ENCODE results near the gene ZCWPW1. TPM values are rescaled to one million over a fixed set of nuclear protein-coding genes. Genes with fewer than 3 reads are reported as not detected.

The ZCWPW1 gene
- total RNA-seq, 2 experiments from 2014 or later, result 3.9 to 4.0 TPM

DNA sequence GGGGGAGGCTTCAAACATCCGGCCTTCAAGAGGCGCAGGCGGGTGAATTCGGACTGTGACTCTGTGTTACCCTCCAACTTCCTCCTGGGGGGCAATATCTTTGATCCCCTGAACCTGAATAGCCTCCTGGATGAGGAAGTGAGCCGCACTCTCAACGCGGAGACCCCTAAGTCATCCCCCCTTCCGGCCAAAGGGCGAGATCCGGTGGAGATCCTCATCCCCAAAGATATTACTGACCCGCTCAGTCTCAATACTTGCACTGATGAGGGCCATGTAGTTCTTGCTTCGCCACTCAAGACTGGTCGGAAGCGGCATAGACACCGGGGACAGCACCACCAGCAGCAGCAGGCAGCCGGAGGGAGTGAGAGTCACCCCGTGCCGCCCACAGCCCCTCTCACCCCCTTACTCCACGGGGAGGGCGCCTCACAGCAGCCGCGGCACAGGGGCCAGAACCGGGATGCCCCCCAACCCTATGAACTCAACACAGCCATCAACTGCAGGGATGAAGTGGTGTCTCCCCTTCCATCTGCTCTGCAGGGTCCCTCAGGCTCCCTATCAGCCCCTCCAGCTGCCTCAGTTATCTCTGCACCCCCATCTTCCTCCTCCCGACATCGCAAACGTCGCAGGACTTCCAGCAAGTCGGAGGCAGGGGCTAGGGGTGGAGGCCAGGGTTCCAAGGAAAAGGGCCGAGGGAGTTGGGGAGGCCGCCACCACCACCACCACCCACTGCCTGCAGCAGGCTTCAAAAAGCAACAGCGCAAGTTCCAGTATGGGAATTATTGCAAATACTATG, 2.2 kb upstream of the ZCWPW1 start:
- peak; percentile 72 for DNase-seq
- H3K36me3 Mint-ChIP-seq, result peaks cover 57% of the 10 kb centered on the region
- CTCF ChIA-PET, result interaction anchor here (1.4 kb wide), 2 partner anchors 49 to 275 kb away, joined by 3 to 5 read pairs; partner anchors contain the start of gene POP7
- peaks cover 55% of the 10 kb centered on the region for H3K4me1 Mint-ChIP-seq (ENCODE audit: low read depth)
- intact Hi-C loops (cut with micrococcal nuclease), result no loop called here
- POLR2A ChIA-PET, result interaction anchor here (2.0 to 3.0 kb wide), 2 partner anchors 14 to 209 kb away, joined by 11 to 15 read pairs; no protein-coding TSS in a partner anchor
- peak overlapping the region; percentile 96 for H3K27ac Mint-ChIP-seq
- peaks cover 4% of the 10 kb centered on the region for H3K9me3 Mint-ChIP-seq
- H3K27me3 Mint-ChIP-seq, result peaks cover 8% of the 10 kb centered on the region
- H3K4me3 Mint-ChIP-seq, result peak overlapping the region; percentile 87

DNA sequence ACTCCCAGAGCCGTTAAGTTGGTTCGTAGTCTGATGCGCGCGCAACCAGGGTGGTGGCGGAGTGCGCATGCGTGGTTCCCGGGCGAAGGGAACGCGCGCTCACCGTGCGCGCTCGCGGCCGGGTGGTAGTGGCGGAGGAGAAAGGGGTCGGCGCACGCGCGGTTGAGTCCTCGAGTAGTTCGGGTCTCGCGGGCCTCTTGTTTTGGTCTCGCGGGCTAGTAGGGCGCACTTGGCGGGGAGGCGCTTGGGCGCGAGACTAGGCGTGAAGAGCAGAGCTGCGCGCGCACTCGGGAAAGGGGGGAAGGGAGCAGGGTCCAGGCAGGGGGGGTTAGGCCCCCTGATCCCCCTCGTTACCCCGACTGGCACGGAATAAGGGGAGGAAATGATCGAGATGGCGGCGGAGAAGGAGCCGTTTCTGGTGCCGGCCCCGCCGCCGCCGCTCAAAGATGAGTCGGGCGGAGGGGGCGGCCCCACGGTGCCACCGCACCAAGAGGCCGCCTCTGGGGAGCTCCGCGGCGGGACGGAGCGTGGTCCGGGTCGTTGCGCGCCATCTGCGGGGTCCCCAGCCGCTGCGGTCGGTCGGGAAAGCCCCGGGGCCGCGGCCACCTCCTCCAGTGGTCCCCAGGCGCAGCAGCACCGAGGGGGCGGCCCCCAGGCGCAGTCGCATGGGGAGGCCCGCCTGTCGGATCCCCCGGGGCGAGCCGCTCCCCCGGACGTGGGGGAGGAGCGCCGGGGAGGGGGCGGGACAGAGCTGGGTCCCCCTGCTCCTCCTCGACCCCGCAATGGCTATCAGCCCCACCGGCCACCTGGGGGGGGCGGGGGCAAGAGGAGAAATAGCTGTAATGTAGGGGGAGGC, 1.4 kb upstream of the ZCWPW1 start, which contains the start of gene MEPCE:
Gene MEPCE (plus strand): TSS at position 195 of the 856 bp plus-strand sequence. CDS start 188 bp downstream, at position 383.
- H3K9me3 Mint-ChIP-seq, result peaks cover 4% of the 10 kb centered on the region
- H3K4me3 Mint-ChIP-seq, result peak within 1 kb of the TSS; percentile 98
- intact Hi-C loops (cut with micrococcal nuclease), result loop anchor here (1.0 to 5.0 kb wide), 9 partner anchors 115 to 1021 kb away; partner anchors contain the start of genes BUD31, FBXO24, LRCH4 and MBLAC1
- peak within 1 kb of the TSS; percentile 100 for H3K27ac Mint-ChIP-seq
- H3K4me1 Mint-ChIP-seq (ENCODE audit: low read depth), result peaks cover 53% of the 10 kb centered on the region
- DNase-seq, result peak; percentile 96
- ChIA-PET POLR2A (interaction anchor here (0.6 to 3.0 kb wide), 18 partner anchors 15 to 445 kb away, joined by 3 to 15 read pairs (median 5); partner anchors contain the start of genes AP4M1, FBXO24, GNB2 and MCM7), CTCF (interaction anchor here (0.8 to 1.4 kb wide), 4 partner anchors 21 to 276 kb away, joined by 3 to 5 read pairs (median 4); partner anchors contain the start of gene POP7)
- H3K36me3 Mint-ChIP-seq, result peaks cover 51% of the 10 kb centered on the region
- H3K27me3 Mint-ChIP-seq, result peaks cover 8% of the 10 kb centered on the region

DNA sequence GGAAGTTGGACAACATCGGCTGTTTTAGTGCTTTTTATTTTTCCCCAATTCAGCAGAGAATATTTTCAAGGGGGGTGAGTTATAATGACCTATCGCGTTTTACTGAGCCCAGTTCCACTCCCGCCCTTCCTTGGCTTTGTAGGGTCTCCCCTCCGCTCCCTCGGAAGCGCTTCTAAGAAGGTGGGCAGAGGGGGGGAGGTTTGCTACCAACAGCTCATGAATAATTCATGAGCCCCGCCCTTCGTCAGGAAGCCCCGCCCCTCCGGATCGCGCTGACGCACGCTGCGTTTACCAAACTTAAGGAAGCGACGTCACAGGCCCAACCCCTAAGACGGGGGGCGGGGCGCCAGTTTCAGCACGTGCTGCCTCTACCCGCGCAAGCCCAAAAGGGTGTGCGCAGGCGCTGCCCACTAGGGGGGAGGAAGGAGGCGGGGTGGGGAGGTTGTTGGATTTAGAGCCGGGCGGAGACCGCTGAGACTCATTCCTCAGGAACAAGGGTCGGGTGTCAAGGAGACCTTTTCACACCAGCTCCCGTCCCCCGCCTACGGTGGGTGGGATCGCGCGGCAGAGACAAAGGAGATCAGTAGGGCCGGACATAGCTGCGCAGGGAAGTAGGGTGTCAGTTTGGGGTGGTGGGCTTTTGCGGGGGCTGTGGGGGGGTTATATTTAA, 599 bp upstream of the ZCWPW1 start:
- peaks cover 46% of the 10 kb centered on the region for H3K4me1 Mint-ChIP-seq (ENCODE audit: low read depth)
- H3K27me3 Mint-ChIP-seq, result peaks cover 8% of the 10 kb centered on the region
- peaks cover 44% of the 10 kb centered on the region for H3K36me3 Mint-ChIP-seq
- H3K27ac Mint-ChIP-seq, result peak overlapping the region; percentile 100
- H3K9me3 Mint-ChIP-seq, result peaks cover 4% of the 10 kb centered on the region
- intact Hi-C loops (cut with micrococcal nuclease), result loop anchor here (1.0 to 5.0 kb wide), 12 partner anchors 7 to 1020 kb away; partner anchors contain the start of genes BUD31, FBXO24, LAMTOR4 and LRCH4
- DNase-seq, result peak; percentile 100
- peak overlapping the region; percentile 98 for H3K4me3 Mint-ChIP-seq
- ChIA-PET CTCF (interaction anchor here (0.8 to 1.4 kb wide), 4 partner anchors 21 to 263 kb away, joined by 3 to 4 read pairs (median 4); no protein-coding TSS in a partner anchor), POLR2A (interaction anchor here (0.6 to 3.0 kb wide), 25 partner anchors 14 to 446 kb away, joined by 3 to 15 read pairs (median 4); partner anchors contain the start of genes AGFG2, AP4M1, FBXO24 and GNB2)

DNA sequence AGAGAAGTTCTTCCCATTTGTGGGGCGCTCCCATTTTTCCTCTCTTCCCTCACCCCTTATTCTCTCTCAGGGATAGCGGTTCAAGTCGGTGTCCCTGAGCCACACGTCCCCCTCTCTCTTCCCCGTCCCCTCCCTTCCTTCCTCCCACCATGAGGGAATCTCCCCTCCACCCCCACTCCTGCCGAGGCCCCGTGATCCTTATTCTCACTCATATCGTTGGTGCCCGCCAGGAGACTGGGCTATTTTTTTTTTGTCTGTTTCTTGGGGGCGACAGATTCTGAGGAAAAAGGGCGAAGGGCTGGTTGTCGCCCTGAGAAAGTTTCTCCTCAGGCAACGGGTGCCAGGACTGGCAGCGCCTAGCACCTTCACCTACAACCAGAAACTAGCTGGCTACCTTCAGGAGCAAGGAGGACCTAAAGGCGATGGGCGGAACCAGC, 723 bp downstream of the ZCWPW1 start:
- Mint-ChIP-seq H3K27ac (peak overlapping the region; percentile 100), H3K27me3 (peaks cover 8% of the 10 kb centered on the region), H3K4me1 (ENCODE audit: low read depth) (peaks cover 33% of the 10 kb centered on the region), H3K4me3 (peak overlapping the region; percentile 98), H3K36me3 (peaks cover 30% of the 10 kb centered on the region), H3K9me3 (peaks cover 4% of the 10 kb centered on the region)
- DNase-seq, result no peak
- intact Hi-C loops (cut with micrococcal nuclease), result loop anchor here (1.0 to 5.0 kb wide), 5 partner anchors 9 to 1019 kb away; partner anchors contain the start of genes BUD31, LAMTOR4, MBLAC1 and PDAP1
- POLR2A ChIA-PET, result interaction anchor here (0.6 to 3.0 kb wide), 12 partner anchors 9 to 327 kb away, joined by 3 to 15 read pairs (median 4); partner anchors contain the start of genes AP4M1, MCM7, POP7 and PPP1R35
- CTCF ChIA-PET, result interaction anchor here (0.6 to 0.9 kb wide), 2 partner anchors 9 to 23 kb away, joined by 3 read pairs; partner anchors contain the start of gene PPP1R35

DNA sequence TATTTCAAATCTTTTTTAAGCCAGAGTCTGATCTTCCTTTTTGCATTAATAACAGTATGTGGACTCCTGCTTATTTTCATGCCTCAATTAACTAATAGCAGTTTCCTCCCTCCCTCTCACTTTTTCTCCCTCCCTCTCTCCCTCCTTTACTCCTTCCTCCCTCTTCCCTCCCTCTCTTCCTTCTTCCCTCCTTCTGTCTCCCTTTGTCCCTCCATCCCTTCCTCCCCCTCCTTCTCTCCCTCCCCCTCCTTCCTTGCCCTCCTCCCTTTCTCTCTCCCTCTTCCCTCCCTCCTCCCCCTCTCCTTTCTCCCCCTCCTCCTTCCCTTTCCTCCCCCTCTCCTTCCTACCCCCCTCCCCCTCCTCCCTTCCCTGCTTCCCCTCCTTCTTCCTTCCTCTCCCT, 2.0 kb downstream of the ZCWPW1 start:
- intact Hi-C loops (cut with micrococcal nuclease), result loop anchor here (5.0 kb wide), 1 partner anchor 299 kb away; the partner anchor contains the start of gene MBLAC1
- CTCF ChIA-PET, result no interaction called here

DNA sequence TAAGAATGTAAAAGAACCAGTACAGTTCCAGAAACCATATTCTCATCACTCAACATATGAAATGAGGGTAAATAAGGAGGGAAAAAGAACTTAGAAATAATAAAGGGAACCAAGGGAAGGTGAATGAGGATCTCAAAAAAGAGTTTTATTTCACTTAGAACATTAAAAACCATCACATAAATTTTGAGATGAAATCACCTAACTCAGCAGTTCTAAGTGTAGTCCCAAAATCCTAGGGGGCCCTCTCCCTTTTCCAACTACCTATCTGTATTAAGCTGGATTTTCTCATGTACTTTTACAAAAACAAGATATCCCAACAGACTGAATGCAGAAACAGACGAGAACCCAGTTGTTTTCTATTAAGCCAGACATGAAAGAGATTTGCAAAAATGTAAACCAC, 3.2 kb downstream of the ZCWPW1 start:
- peaks cover 4% of the 10 kb centered on the region for H3K9me3 Mint-ChIP-seq
- ChIA-PET POLR2A (no interaction called here), CTCF (no interaction called here)
- DNase-seq, result no peak
- peaks cover 10% of the 10 kb centered on the region for H3K4me1 Mint-ChIP-seq (ENCODE audit: low read depth)
- H3K27me3 Mint-ChIP-seq, result peaks cover 8% of the 10 kb centered on the region
- intact Hi-C loops (cut with micrococcal nuclease), result loop anchor here (5.0 kb wide), 1 partner anchor 298 kb away; the partner anchor contains the start of gene MBLAC1
- no peak overlapping the region for H3K27ac Mint-ChIP-seq
- H3K36me3 Mint-ChIP-seq, result peaks cover 12% of the 10 kb centered on the region
- no peak overlapping the region for H3K4me3 Mint-ChIP-seq

More for the DNA sequence above, 2.0 kb downstream of the ZCWPW1 start:
- Mint-ChIP-seq H3K27ac (no peak overlapping the region), H3K4me3 (no peak overlapping the region), H3K4me1 (ENCODE audit: low read depth) (peaks cover 20% of the 10 kb centered on the region), H3K27me3 (peaks cover 8% of the 10 kb centered on the region), H3K36me3 (peaks cover 20% of the 10 kb centered on the region), H3K9me3 (peaks cover 4% of the 10 kb centered on the region)
- POLR2A ChIA-PET, result no interaction called here
- DNase-seq, result no peak

DNA sequence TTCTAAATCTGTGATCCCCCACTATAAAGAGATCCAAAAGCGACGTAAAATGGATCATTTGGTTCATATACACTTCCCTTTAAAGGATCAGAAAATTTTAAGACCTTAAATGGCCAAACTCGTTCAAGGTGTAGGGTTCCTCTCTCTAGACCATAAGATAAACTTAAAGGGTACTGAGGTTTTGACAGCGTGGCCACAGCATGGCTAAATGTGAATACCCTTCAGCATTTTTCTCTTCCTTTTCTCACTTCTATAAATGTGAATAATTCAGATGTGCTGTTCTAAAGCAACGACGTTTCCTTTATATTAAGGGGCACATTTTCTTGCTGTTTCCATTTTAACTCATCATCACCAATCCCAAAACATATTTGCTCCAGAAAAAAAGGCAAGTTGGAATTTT, 5.2 kb downstream of the ZCWPW1 start:
- ChIA-PET POLR2A (no interaction called here), CTCF (interaction anchor here (1.0 kb wide), 1 partner anchor 15 kb away, joined by 5 read pairs; no protein-coding TSS in a partner anchor)
- no peak for DNase-seq
- Mint-ChIP-seq H3K4me1 (ENCODE audit: low read depth) (peaks cover 6% of the 10 kb centered on the region), H3K27ac (no peak overlapping the region), H3K4me3 (no peak overlapping the region), H3K9me3 (no peaks in the 10 kb centered on the region), H3K27me3 (no peaks in the 10 kb centered on the region), H3K36me3 (no peaks in the 10 kb centered on the region)
- intact Hi-C loops (cut with micrococcal nuclease), result no loop called here

DNA sequence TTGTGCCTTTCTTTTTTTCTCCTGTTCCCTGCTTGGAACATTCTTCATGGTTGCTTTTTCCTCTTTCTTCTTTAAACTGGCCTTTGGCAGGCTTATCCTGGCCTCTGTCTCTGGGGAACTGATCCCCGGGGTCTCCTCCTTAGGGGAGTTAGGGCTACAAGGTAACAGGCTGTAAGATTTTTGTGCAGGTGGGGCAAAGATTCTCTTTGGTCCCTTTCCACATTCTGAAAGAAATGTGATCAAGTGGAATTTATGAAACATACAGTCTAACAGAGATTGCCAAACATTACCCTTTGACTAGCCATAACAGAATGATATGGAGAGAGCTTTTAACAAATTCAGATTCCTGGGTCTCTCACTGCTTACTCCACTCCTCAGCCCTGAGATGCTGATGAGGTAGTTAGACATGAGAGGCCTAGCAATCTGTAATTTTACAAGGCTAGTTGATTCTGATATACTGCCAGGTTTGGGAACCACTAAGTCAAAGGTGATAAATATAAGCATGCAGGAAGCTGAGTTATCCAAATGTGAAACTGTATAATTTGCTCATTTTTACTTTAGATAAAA, 8.8 kb downstream of the ZCWPW1 start:
- Mint-ChIP-seq H3K4me1 (ENCODE audit: low read depth) (no peaks in the 10 kb centered on the region), H3K27me3 (no peaks in the 10 kb centered on the region), H3K9me3 (no peaks in the 10 kb centered on the region), H3K27ac (no peak overlapping the region), H3K36me3 (no peaks in the 10 kb centered on the region), H3K4me3 (no peak overlapping the region)
- no peak for DNase-seq
- CTCF ChIA-PET, result interaction anchor here (0.6 kb wide), 1 partner anchor 288 kb away, joined by 4 read pairs; no protein-coding TSS in a partner anchor
- POLR2A ChIA-PET, result no interaction called here
- intact Hi-C loops (cut with micrococcal nuclease), result no loop called here

DNA sequence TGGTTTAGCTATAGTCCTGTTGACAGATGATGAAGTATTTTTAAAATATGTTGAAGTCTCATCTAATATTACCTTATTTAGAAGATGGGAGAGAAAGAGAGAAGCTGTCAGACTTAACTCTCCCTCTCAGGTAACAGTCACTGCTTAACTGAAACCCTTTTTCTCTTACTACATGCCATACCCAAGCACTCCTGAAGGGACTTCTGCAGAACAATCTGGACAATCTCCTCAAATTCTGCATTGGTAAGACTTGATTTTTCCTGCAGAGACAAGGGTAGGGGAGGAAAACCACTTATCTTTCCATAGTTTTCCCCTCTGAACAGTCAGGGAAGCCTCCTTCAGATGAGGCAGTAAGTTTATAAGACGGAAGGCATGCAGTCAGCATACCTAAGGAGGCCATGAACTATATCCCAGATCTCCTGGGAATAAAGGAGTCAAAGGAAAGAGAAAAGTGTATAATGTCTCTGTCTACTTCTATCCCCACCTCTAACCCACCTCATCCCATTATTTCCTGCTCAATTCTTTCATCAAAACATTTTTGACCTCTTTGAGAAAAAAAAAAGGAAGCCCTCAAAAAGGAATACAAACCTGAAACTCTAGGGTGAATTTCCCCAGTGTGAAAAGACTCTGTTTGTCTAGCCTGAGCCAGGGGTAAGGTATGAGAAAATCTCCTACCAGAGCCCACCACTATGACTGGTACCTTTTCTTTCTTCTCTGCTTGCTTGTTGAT, 9.4 kb downstream of the ZCWPW1 start:
- Mint-ChIP-seq H3K27ac (no peak overlapping the region), H3K4me3 (no peak overlapping the region), H3K36me3 (no peaks in the 10 kb centered on the region), H3K4me1 (ENCODE audit: low read depth) (no peaks in the 10 kb centered on the region), H3K27me3 (no peaks in the 10 kb centered on the region), H3K9me3 (no peaks in the 10 kb centered on the region)
- POLR2A ChIA-PET, result no interaction called here
- CTCF ChIA-PET, result interaction anchor here (1.3 kb wide), 1 partner anchor 11 kb away, joined by 4 read pairs; no protein-coding TSS in a partner anchor
- DNase-seq, result no peak
- intact Hi-C loops (cut with micrococcal nuclease), result no loop called here

DNA sequence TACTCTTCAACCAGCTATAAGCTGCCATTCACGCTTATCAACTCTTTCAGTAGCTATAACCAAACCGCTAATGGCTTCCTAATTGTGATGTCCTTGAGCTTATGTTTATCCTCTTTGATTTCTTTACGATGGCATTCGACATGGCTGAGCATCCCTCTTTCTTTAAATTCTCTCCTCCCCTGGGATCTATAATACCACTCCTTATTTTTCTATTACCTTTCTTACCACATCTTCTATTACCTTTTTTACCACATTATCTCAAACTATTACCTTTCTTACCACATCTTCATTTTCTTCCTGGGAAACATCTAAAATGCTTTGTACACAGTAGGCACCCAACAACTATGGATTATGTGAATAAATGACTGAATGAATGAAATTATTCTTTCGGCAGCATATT, 13.1 kb downstream of the ZCWPW1 start:
- CTCF ChIA-PET, result no interaction called here
- Mint-ChIP-seq H3K4me3 (no peak overlapping the region), H3K9me3 (no peaks in the 10 kb centered on the region), H3K27ac (no peak overlapping the region), H3K27me3 (no peaks in the 10 kb centered on the region), H3K4me1 (ENCODE audit: low read depth) (no peaks in the 10 kb centered on the region), H3K36me3 (no peaks in the 10 kb centered on the region)
- POLR2A ChIA-PET, result interaction anchor here (0.9 kb wide), 1 partner anchor 14 kb away, joined by 3 read pairs; the partner anchor contains the start of genes MEPCE and ZCWPW1
- DNase-seq, result no peak
- intact Hi-C loops (cut with micrococcal nuclease), result no loop called here
